K562 (cell line): ENCODE results near the gene CUEDC2. TPM values are rescaled to one million over a fixed set of nuclear protein-coding genes. Genes with fewer than 3 reads are reported as not detected.

Experiments used
- ATAC-seq: fragments of 200-7000 bp; cut with Tn5 transposase; 3 replicates; pipeline ENCODE4 v1.9.1; 2020; ENCODE audit warnings: moderate library complexity
- BruUV-seq: library from RNA; stranded (reverse); fragments of 400-500 nt; replicated peaks from 2 replicates; lab custom pipeline; 2021; lab: Mats Ljungman, UMichigan
- CTCF ChIA-PET: fragments of 300-600 bp; formaldehyde crosslinking; extraction: SDS; loops from one replicate; lab custom pipeline; 2021; ENCODE audit warnings: low intra/inter-chr PET ratio; lab: Yijun Ruan, JAX
- POLR2A ChIA-PET: fragments of 300-600, 350-650 bp; sonication (Branson Sonifier 250); formaldehyde crosslinking; extraction: SDS; loops from one replicate; lab custom pipeline; 2021; ENCODE audit warnings: antibody characterized with exemption, inconsistent platforms; lab: Yijun Ruan, JAX
- DNase-seq, 4 experiments: peaks; one replicate each; pipeline versions ENCODE4 v3.0.0 to v3.0.0-alpha.2; 2011 to 2018; ENCODE audit warnings: low spot score in 3 of 4, mixed read lengths in 3 of 4; ENCODE audit errors: extremely low read depth in 1 of 4
- FAIRE-seq: peaks from 2 replicates; lab custom pipeline; 2011; peaks lifted over from hg19 to GRCh38; lab: Jason Lieb, UNC
- H2AFZ ChIP-seq: 2 replicates; pipeline ENCODE4 v1.6.0; 2011; ENCODE audit warnings: low read depth, low read length, control low read depth, inconsistent platforms
- H3K27ac ChIP-seq: fragments of 200-600 bp; 3 replicates; pipeline ENCODE4 v1.8.0; 2011; ENCODE audit warnings: low read depth, mild to moderate bottlenecking, control low read depth, inconsistent platforms, low read length, moderate library complexity, mixed read lengths; ENCODE audit errors: extremely low read depth
- H3K27me3 ChIP-seq, 2 experiments: fragments of 300-600 bp in 1 of 2; 2 replicates in 1 of 2; 3 replicates in 1 of 2; pipeline versions ENCODE4 v1.6.0 to v1.8.0; 2011; ENCODE audit warnings: inconsistent platforms in 2 of 2, low read length in 2 of 2, mild to moderate bottlenecking in 1 of 2, mixed read lengths in 1 of 2, moderate library complexity in 1 of 2; ENCODE audit not compliant: control insufficient read depth in 2 of 2, insufficient read depth in 2 of 2
- H3K36me3 ChIP-seq: fragments of 300-600 bp; 3 replicates; pipeline ENCODE4 v1.8.0; 2011; ENCODE audit warnings: mild to moderate bottlenecking, low read length, inconsistent platforms; ENCODE audit not compliant: control insufficient read depth, insufficient read depth
- H3K4me1 ChIP-seq, 2 experiments: fragments of 200-600 bp in 1 of 2; replicated peaks in 1 of 2; 2 replicates in 1 of 2; 3 replicates in 1 of 2; pipeline versions ENCODE4 v1.5.1 to v1.8.0; 2011; ENCODE audit warnings: inconsistent platforms in 2 of 2, low read length in 2 of 2, mild to moderate bottlenecking in 1 of 2, mixed read lengths in 1 of 2, moderate library complexity in 1 of 2; ENCODE audit not compliant: control insufficient read depth in 2 of 2, insufficient read depth in 2 of 2
- H3K4me2 ChIP-seq: 2 replicates; pipeline ENCODE4 v1.6.1; 2011; ENCODE audit warnings: low read length, control low read depth, inconsistent platforms, mixed read lengths; ENCODE audit not compliant: insufficient read depth
- H3K4me3 ChIP-seq: fragments of 200-600 bp; sonication (generic), shearing (Covaris generic); 2 replicates; pipeline ENCODE4 v1.5.1; 2016; ENCODE audit warnings: control low read depth, inconsistent platforms
- H3K79me2 ChIP-seq: fragments of 200-600 bp; 3 replicates; pipeline ENCODE4 v1.8.0; 2011; ENCODE audit warnings: low read length, inconsistent platforms; ENCODE audit not compliant: control insufficient read depth, insufficient read depth
- H3K9ac ChIP-seq, 2 experiments: 2 replicates each; pipeline versions ENCODE4 v1.6.0 to v1.6.1; 2011; ENCODE audit warnings: low read depth in 2 of 2, low read length in 2 of 2, control low read depth in 1 of 2, inconsistent platforms in 1 of 2, mild to moderate bottlenecking in 1 of 2, mixed read lengths in 1 of 2; ENCODE audit not compliant: insufficient read depth in 1 of 2
- H3K9me1 ChIP-seq: one replicate; pipeline ENCODE4 v1.6.0; 2011; ENCODE audit warnings: inconsistent platforms, mild to moderate bottlenecking, low read length, moderate library complexity; ENCODE audit not compliant: control insufficient read depth, insufficient read depth
- H3K9me3 ChIP-seq: replicated peaks from 2 replicates; pipeline ENCODE4 v1.5.1; 2011; ENCODE audit warnings: low read depth, low read length, inconsistent platforms; ENCODE audit not compliant: control insufficient read depth, insufficient read depth
- H4K20me1 ChIP-seq: replicated peaks from 2 replicates; pipeline ENCODE4 v1.6.1; 2011; ENCODE audit warnings: low read length, inconsistent platforms, mixed read lengths; ENCODE audit not compliant: control insufficient read depth, insufficient read depth
- CCAR2 ChIP-seq: fragments of 200-400 bp; formaldehyde crosslinking; IDR thresholded peaks from 2 replicates; pipeline ENCODE4 v1.6.1; 2017; ENCODE audit warnings: mild to moderate bottlenecking, low read depth, low read length
- KHSRP ChIP-seq: fragments of 450-650 bp; IDR thresholded peaks from 2 replicates; pipeline ENCODE4 v1.6.1; 2017
- PKNOX1 ChIP-seq: fragments of 450-650 bp; IDR thresholded peaks from 2 replicates; pipeline ENCODE4 v1.6.1; 2016
- POLR2G ChIP-seq: fragments of 200-400 bp; formaldehyde crosslinking; IDR thresholded peaks from 2 replicates; pipeline ENCODE4 v1.6.1; 2017; ENCODE audit warnings: low read depth, mild to moderate bottlenecking, antibody characterized with exemption, low read length, moderate library complexity
- SIN3A ChIP-seq, 2 experiments: fragments of 150-350 bp in 1 of 2; IDR thresholded peaks; 2 replicates each; pipeline ENCODE4 v1.6.1; 2011 to 2016; ENCODE audit warnings: borderline replicate concordance in 2 of 2, low read depth in 2 of 2, low read length in 2 of 2, mild to moderate bottlenecking in 2 of 2, moderate library complexity in 2 of 2; ENCODE audit not compliant: control insufficient read depth in 1 of 2
- TBL1XR1 ChIP-seq, 2 experiments: IDR thresholded peaks; 2 replicates each; pipeline ENCODE4 v1.6.1; 2012; ENCODE audit warnings: improper control_type of control experiment in 2 of 2, low read length in 2 of 2, mild to moderate bottlenecking in 1 of 2
- TFE3 ChIP-seq: fragments of 450-650 bp; formaldehyde crosslinking; IDR thresholded peaks from 2 replicates; pipeline ENCODE4 v1.4.0; 2020; ENCODE audit warnings: mild to moderate bottlenecking, mixed read lengths
- ZNF445 ChIP-seq: fragments of 250-450 bp; sonication (Bioruptor Pico); IDR thresholded peaks from 2 replicates; pipeline ENCODE4 v1.4.0; 2020; ENCODE audit warnings: low read depth, mild to moderate bottlenecking, moderate library complexity
- ZNF583 ChIP-seq: fragments of 250-450 bp; sonication (Bioruptor Pico); IDR thresholded peaks from 2 replicates; pipeline ENCODE4 v1.4.0; 2020
- WGBS: fragments of 100-300 bp; shearing (Covaris generic); methylation state at CpG from one replicate; pipeline ENCODE4 v1.1.6; 2016; ENCODE audit warnings: low coverage, mixed read lengths; ENCODE audit not compliant: insufficient coverage; ENCODE audit errors: missing lambda C conversion rate; 5-methylcytosine and 5-hydroxymethylcytosine counted together
- in situ Hi-C: fragments of 300-500 bp; cut with MboI; formaldehyde crosslinking; loops from 4 replicates; pipeline ENCODE4 v1.15.0; 2018; ENCODE audit warnings: inconsistent platforms, mixed read lengths
- intact Hi-C: fragments of 100-400 bp; cut with micrococcal nuclease; formaldehyde crosslinking; loops from 2 replicates; pipeline ENCODE4 v1.14.2; 2022
- polyA plus RNA-seq, 8 experiments: library from polyadenylated mRNA; depleted of rRNA in 4 of 8; stranded (reverse) in 5 of 8; unstranded in 3 of 8; fragments of >200 nt; fragmentation: Nextera tagmentation in 2 of 8; fragmentation: Illumina TruSeq in 1 of 8; extraction: Ambion mirVana in 2 of 8; extraction: Trizol in 1 of 8; gene quantifications; 2 replicates each; pipeline versions ENCODE4 v1.2.1 to v1.2.3, GENCODE V29; 2011 to 2014; ENCODE audit warnings: inconsistent platforms in 1 of 8, missing spikeins in 1 of 8
- total RNA-seq, 7 experiments: library from RNA; depleted of rRNA in 6 of 7; stranded (reverse); fragments of >200 nt in 6 of 7; fragmentation: Illumina TruSeq in 2 of 7; extraction: Trizol in 2 of 7; gene quantifications; 2 replicates each; pipeline versions ENCODE4 v1.2.1 to v1.2.3, GENCODE V29; 2011 to 2021; ENCODE audit warnings: low replicate concordance in 1 of 7
- TF ChIP-seq, protein P1 (sequence below): IDR thresholded peaks from 2 replicates; pipeline ENCODE4 v1.6.1; 2014; ENCODE audit warnings: antibody characterized with exemption

The CUEDC2 gene
- total and polyA plus RNA-seq, 9 of the 15 experiments (the other 6 are each of a cell fraction or from before 2014, with no cell fraction given): 8.5 to 48.9 (median 27.4) TPM

GRCh38 chr10:102424145-102424544 is 8.2 kb downstream of the CUEDC2 start:
- H3K27me3 ChIP-seq: no peaks in the 10 kb centered on the region
- H2AFZ ChIP-seq: no peak overlapping the region
- no peak overlapping the region for H3K4me3 ChIP-seq
- ATAC-seq (no peak), DNase-seq (no peak), FAIRE-seq (no peak)
- no peak overlapping the region for H3K9ac ChIP-seq
- ChIA-PET CTCF (no interaction called here), POLR2A (interaction anchor here (0.6 to 5.3 kb wide), 6 partner anchors 8 to 55 kb away, joined by 3 to 34 read pairs (median 4); partner anchors contain the start of gene CUEDC2)
- WGBS: 89% methylated on average over 6 of the region's 9 CpGs
- H3K36me3 ChIP-seq: peaks cover 17% of the 10 kb centered on the region; the same call in 2 of the 3 replicates
- no TSS peak for BruUV-seq
- intact Hi-C loops: loop anchor here (5.0 kb wide), 1 partner anchor 38 kb away; no protein-coding TSS in a partner anchor
- in situ Hi-C loops: no loop called here
- H3K4me2 ChIP-seq: no peak overlapping the region
- TF ChIP-seq KHSRP (no peak), POLR2G (0 out of 2 replicates have a peak, but pooled peaks have one; percentile 17)
- H3K79me2 ChIP-seq: peaks cover 25% of the 10 kb centered on the region
- H3K9me3 ChIP-seq: no peaks in the 10 kb centered on the region
- H3K4me1 ChIP-seq: peaks cover 11 to 43% of the 10 kb centered on the region in 2 experiments; a peak in 4 of 5 replicates
- no peaks in the 10 kb centered on the region for H3K9me1 ChIP-seq
- H4K20me1 ChIP-seq: no peaks in the 10 kb centered on the region
- H3K27ac ChIP-seq: no peak overlapping the region

- CTCF ChIA-PET: interaction anchor here (0.6 to 1.1 kb wide), 2 partner anchors 30 to 162 kb away, joined by 3 to 4 read pairs; no protein-coding TSS in a partner anchor
- Histone ChIP-seq H3K4me2 (peak overlapping the region; percentile 74; the same call in 1 of the 2 replicates), H3K4me3 (no peak overlapping the region), H3K9me3 (no peaks in the 10 kb centered on the region), H3K27me3 (no peaks in the 10 kb centered on the region), H3K4me1 (peaks cover 12 to 50% of the 10 kb centered on the region in 2 experiments; a peak in 4 of 5 replicates), H2AFZ (no peak overlapping the region), H3K36me3 (peaks cover 17% of the 10 kb centered on the region; the same call in 2 of the 3 replicates), H3K9me1 (no peaks in the 10 kb centered on the region), H3K79me2 (peaks cover 25% of the 10 kb centered on the region), H3K9ac (peak overlapping the region; percentile 65 to 96), H4K20me1 (no peaks in the 10 kb centered on the region), H3K27ac (peak overlapping the region; percentile 80; the same call in 2 of the 3 replicates)
- BruUV-seq: TSS peak; percentile 32
- in situ Hi-C loops: no loop called here
- 77% methylated on average over 6 of the region's 13 CpGs for WGBS
- ATAC-seq (no peak), FAIRE-seq (no peak), DNase-seq (no peak)
- POLR2A ChIA-PET: interaction anchor here (0.6 to 5.3 kb wide), 7 partner anchors 8 to 56 kb away, joined by 3 to 34 read pairs (median 5); partner anchors contain the start of gene CUEDC2
- intact Hi-C loops: loop anchor here (5.0 kb wide), 1 partner anchor 39 kb away; no protein-coding TSS in a partner anchor
- TF ChIP-seq SIN3A (IDR thresholded peaks at IDR 0.05; ENCODE audit: borderline replicate concordance in 2 of 2, control insufficient read depth in 1 of 2, low read depth in 2 of 2, low read length in 2 of 2) (no peak), ZNF445 (no peak), PKNOX1 (no peak), TBL1XR1 (IDR thresholded peaks at IDR 0.05; ENCODE audit: low read length in 2 of 2) (no peak), CCAR2 (no peak), ZNF583 (CRISPR knock-in tag) (no peak), TFE3 (CRISPR knock-in tag) (no peak)
- TF ChIP-seq, protein P1, sequence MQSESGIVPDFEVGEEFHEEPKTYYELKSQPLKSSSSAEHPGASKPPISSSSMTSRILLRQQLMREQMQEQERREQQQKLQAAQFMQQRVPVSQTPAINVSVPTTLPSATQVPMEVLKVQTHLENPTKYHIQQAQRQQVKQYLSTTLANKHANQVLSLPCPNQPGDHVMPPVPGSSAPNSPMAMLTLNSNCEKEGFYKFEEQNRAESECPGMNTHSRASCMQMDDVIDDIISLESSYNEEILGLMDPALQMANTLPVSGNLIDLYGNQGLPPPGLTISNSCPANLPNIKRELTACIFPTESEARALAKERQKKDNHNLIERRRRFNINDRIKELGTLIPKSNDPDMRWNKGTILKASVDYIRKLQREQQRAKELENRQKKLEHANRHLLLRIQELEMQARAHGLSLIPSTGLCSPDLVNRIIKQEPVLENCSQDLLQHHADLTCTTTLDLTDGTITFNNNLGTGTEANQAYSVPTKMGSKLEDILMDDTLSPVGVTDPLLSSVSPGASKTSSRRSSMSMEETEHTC: no peak
Observed at GRCh38 chr10:102423372-102423968, 8.9 kb downstream of the CUEDC2 start.
